ENCODE data around the gene PRKCA.

Gene PRKCA

DNA sequence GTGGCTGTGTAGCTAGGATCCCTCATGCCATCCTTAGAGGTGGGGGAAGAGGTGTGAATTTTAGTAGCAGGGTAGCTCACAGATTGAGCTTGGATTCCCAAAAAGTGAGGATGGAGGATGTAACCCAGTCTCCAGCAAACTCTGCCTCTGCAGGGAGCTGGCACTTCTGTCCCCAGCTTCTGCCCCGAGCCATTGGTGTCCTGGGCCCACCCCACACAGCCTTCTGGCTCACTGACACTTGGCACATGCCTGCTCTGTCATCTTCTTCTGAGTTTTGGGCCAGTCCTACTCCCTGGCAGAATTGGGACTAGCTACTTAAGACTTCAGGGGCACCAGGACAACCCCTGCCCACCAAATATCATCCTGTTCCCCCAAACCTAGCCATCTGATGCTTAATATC, 534.8 kb downstream of the PRKCA start:
- no peaks in the 10 kb centered on the region for H3K36me3 ChIP-seq
- no peak for TF ChIP-seq CTCF (IDR thresholded peaks at IDR 0.05; ENCODE audit: low read depth, low read length)
- no peak for DNase-seq
- no peak overlapping the region for H3K4me3 ChIP-seq (ENCODE audit: low read depth, low read length)
- no peaks in the 10 kb centered on the region for H3K4me1 ChIP-seq
- H3K27me3 ChIP-seq = no peaks in the 10 kb centered on the region
- H3K9me3 ChIP-seq = no peaks in the 10 kb centered on the region

DNA sequence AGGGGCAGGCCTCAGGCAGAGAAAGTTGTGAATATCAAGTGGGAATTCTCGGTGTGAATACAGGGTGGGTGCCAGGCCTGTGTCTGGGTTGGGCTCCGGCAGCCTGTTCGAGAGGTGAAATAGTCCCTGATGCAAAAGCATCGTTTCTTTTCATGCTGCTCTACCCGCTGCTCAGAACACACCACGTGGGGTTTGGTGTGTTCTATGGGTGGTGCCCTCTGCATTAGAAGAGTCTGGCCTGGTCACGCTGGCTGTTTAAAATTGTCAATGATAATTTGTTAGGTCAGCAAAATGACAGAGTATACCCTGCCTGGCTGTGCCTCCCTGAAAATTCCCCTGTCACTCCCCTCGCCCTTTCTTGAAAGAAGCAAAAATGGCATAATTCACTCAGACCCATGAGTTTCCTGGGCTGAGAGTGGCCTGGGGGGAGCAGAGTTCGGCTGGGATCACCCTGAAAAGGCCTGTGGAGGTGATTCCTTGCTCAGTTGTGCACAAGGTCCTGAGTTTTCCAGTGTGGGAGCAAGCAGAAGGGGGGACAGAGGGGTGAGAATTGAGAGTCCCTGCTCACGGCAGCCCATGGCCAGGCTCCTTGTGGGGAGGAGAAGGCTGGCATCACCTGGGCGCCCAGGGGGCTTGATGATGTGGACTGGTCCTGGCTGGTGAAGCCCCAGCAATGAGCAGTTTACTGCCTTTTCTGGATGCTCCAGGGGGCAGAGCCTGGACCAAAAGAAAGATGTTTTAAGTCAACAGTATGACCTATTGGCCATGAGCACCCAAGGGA, 535.7 kb downstream of the PRKCA start:
- Histone ChIP-seq H3K4me3 (ENCODE audit: low read depth, low read length) (no peak overlapping the region), H3K36me3 (no peaks in the 10 kb centered on the region), H3K4me1 (no peaks in the 10 kb centered on the region), H3K9me3 (no peaks in the 10 kb centered on the region), H3K27me3 (no peaks in the 10 kb centered on the region)
- DNase-seq = no peak
- no peak for TF ChIP-seq CTCF (IDR thresholded peaks at IDR 0.05; ENCODE audit: low read depth, low read length)

GRCh38 chr17:66839616-66840015, 537.2 kb downstream of the PRKCA start:
- Histone ChIP-seq H3K9me3 (no peaks in the 10 kb centered on the region), H3K27me3 (no peaks in the 10 kb centered on the region), H3K4me1 (peaks cover 3% of the 10 kb centered on the region; the same call in 1 of the 2 replicates), H3K4me3 (ENCODE audit: low read depth, low read length) (no peak overlapping the region), H3K36me3 (no peaks in the 10 kb centered on the region)
- DNase-seq = no peak
- no peak for TF ChIP-seq CTCF (IDR thresholded peaks at IDR 0.05; ENCODE audit: low read depth, low read length)

- TF ChIP-seq CTCF (IDR thresholded peaks at IDR 0.05; ENCODE audit: low read depth, low read length) = no peak
- peaks cover 3% of the 10 kb centered on the region; the same call in 1 of the 2 replicates for H3K4me1 ChIP-seq
- H3K9me3 ChIP-seq = no peaks in the 10 kb centered on the region
- H3K27me3 ChIP-seq = no peaks in the 10 kb centered on the region
- no peaks in the 10 kb centered on the region for H3K36me3 ChIP-seq
- H3K4me3 ChIP-seq (ENCODE audit: low read depth, low read length) = no peak overlapping the region
- no peak for DNase-seq
Measured at GRCh38 chr17:66840061-66840460, 537.6 kb downstream of the PRKCA start.

DNA sequence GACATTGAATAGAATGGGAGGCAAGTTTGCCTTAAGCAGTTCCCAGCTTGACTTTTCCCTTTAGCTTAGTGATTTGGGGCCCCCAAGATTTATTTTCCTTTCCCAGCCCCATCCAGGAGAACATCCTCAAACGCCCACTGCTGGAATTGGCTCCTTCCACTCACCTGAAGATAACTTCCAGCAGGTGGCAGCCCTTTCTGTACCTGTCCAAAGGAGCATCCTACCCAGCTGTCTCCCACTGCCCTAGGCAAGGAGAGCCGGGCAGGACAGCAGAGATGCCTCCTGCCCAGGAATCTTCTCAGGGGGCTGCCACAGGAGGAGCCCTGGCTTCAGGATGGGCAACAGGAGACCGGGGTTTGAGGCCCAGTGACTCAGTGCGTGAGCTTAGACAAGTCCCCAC, 538.9 kb downstream of the PRKCA start:
- Histone ChIP-seq H3K27me3 (no peaks in the 10 kb centered on the region), H3K9me3 (no peaks in the 10 kb centered on the region), H3K36me3 (no peaks in the 10 kb centered on the region), H3K4me1 (peaks cover 3% of the 10 kb centered on the region; the same call in 1 of the 2 replicates), H3K4me3 (ENCODE audit: low read depth, low read length) (no peak overlapping the region)
- no peak for TF ChIP-seq CTCF (IDR thresholded peaks at IDR 0.05; ENCODE audit: low read depth, low read length)
- DNase-seq = no peak

GRCh38 chr17:66841744-66842143, 539.3 kb downstream of the PRKCA start:
- TF ChIP-seq CTCF (IDR thresholded peaks at IDR 0.05; ENCODE audit: low read depth, low read length) = no peak
- Histone ChIP-seq H3K4me1 (peaks cover 3% of the 10 kb centered on the region; the same call in 1 of the 2 replicates), H3K4me3 (ENCODE audit: low read depth, low read length) (no peak overlapping the region), H3K27me3 (no peaks in the 10 kb centered on the region), H3K36me3 (no peaks in the 10 kb centered on the region), H3K9me3 (no peaks in the 10 kb centered on the region)
- DNase-seq = no peak
